ENCODE data around the gene IL17RD. TPM values are rescaled to one million over a fixed set of nuclear protein-coding genes. Genes with fewer than 3 reads are reported as not detected.

The IL17RD gene
- total RNA-seq, 1 donor from 2014 or later, result 51.9 TPM

DNA sequence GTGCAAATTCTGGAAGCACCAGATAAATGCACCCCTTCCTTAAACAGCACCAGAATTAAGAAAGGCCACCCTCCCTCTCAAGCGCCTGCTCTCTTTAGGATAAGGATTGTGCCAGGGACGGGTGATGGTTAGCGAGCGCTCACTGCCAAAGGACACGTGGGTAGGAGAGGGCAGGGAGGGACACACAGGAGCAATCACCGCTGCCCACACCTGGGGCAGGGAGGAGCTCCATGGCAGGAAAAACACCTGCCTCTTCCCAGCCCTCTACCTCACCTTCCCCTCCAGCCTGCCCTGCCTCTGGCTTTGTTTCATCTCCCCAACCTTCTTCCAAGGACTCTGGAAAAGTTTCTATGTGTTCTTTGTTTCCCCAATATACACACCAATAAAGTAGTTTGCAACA, 112.0 kb downstream of the IL17RD start:
- no peak overlapping the region for H3K27ac Mint-ChIP-seq (ENCODE audit: unreplicated experiment)

DNA sequence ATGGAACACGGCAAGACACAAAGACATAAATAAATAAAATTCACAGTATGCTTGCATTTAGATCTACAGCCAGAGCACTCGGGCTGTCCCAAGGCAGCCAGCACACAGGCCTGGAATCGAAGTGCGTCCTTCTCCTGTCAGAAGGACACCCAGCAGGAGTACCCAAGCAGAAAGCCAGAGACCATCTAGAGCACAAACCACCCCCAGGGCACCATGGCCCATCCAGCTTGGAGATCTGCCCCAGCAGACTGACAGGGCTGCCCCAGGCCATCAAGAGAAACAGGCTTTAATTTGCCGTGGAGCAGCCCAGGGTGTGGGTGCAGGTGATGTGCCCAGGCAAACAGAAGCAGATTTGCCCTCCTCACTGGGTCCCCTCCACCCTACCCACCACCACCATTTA, 112.5 kb downstream of the IL17RD start:
- Mint-ChIP-seq H3K4me1 (no peaks in the 10 kb centered on the region), H3K27me3 (ENCODE audit: low read depth) (no peaks in the 10 kb centered on the region)

More for the DNA sequence above, 112.0 kb downstream of the IL17RD start:
- H3K36me3 Mint-ChIP-seq (ENCODE audit: low read depth), result no peaks in the 10 kb centered on the region
- H3K4me1 Mint-ChIP-seq, result no peaks in the 10 kb centered on the region
- H3K9me3 Mint-ChIP-seq, result no peaks in the 10 kb centered on the region
- H3K27me3 Mint-ChIP-seq (ENCODE audit: low read depth), result no peaks in the 10 kb centered on the region
- no peak overlapping the region for H3K4me3 Mint-ChIP-seq
- no peak for DNase-seq (ENCODE audit: low read depth, low spot score)
- TF ChIP-seq CTCF (conservative IDR thresholded peaks at IDR 0.05), result no peak

GRCh38 chr3:57048728-57049127, 116.4 kb downstream of the IL17RD start:
- Mint-ChIP-seq H3K9me3 (no peaks in the 10 kb centered on the region), H3K4me1 (no peaks in the 10 kb centered on the region)

More for the DNA sequence above, 112.5 kb downstream of the IL17RD start:
- no peak overlapping the region for H3K4me3 Mint-ChIP-seq
- no peak for DNase-seq (ENCODE audit: low read depth, low spot score)
- no peak for TF ChIP-seq CTCF (conservative IDR thresholded peaks at IDR 0.05)
- no peaks in the 10 kb centered on the region for H3K9me3 Mint-ChIP-seq
- no peaks in the 10 kb centered on the region for H3K36me3 Mint-ChIP-seq (ENCODE audit: low read depth)
- H3K27ac Mint-ChIP-seq (ENCODE audit: unreplicated experiment), result no peak overlapping the region

GRCh38 chr3:57048052-57048671, 117.0 kb downstream of the IL17RD start:
- Mint-ChIP-seq H3K27ac (ENCODE audit: unreplicated experiment) (peak overlapping the region; percentile 64), H3K4me3 (no peak overlapping the region), H3K36me3 (ENCODE audit: low read depth) (no peaks in the 10 kb centered on the region), H3K9me3 (no peaks in the 10 kb centered on the region), H3K27me3 (ENCODE audit: low read depth) (no peaks in the 10 kb centered on the region), H3K4me1 (no peaks in the 10 kb centered on the region)
- DNase-seq (ENCODE audit: low read depth, low spot score), result no peak
- no peak for TF ChIP-seq CTCF (conservative IDR thresholded peaks at IDR 0.05)

More at GRCh38 chr3:57048728-57049127, 116.4 kb downstream of the IL17RD start:
- no peak overlapping the region for H3K27ac Mint-ChIP-seq (ENCODE audit: unreplicated experiment)
- no peaks in the 10 kb centered on the region for H3K27me3 Mint-ChIP-seq (ENCODE audit: low read depth)
- no peak for DNase-seq (ENCODE audit: low read depth, low spot score)
- TF ChIP-seq CTCF (conservative IDR thresholded peaks at IDR 0.05), result no peak
- H3K4me3 Mint-ChIP-seq, result no peak overlapping the region
- H3K36me3 Mint-ChIP-seq (ENCODE audit: low read depth), result no peaks in the 10 kb centered on the region

GRCh38 chr3:57046101-57046765, 118.9 kb downstream of the IL17RD start:
- H3K27ac Mint-ChIP-seq (ENCODE audit: unreplicated experiment), result no peak overlapping the region
- no peaks in the 10 kb centered on the region for H3K36me3 Mint-ChIP-seq (ENCODE audit: low read depth)
- H3K27me3 Mint-ChIP-seq (ENCODE audit: low read depth), result no peaks in the 10 kb centered on the region
- no peaks in the 10 kb centered on the region for H3K9me3 Mint-ChIP-seq
- no peak overlapping the region for H3K4me3 Mint-ChIP-seq
- no peak for DNase-seq (ENCODE audit: low read depth, low spot score)
- no peaks in the 10 kb centered on the region for H3K4me1 Mint-ChIP-seq
- TF ChIP-seq CTCF (conservative IDR thresholded peaks at IDR 0.05), result no peak

Measured in neural crest cell (in vitro differentiated cells).